K562 (cell line): ENCODE measurements around the gene SNRPA. TPM values are rescaled to one million over a fixed set of nuclear protein-coding genes. Genes with fewer than 3 reads are reported as not detected.

Experiments
- GATA2 ChIP-seq: sonication (generic); formaldehyde crosslinking; IDR thresholded peaks from 2 replicates; pipeline ENCODE4 v1.4.0; 2020; ENCODE audit warnings: mild to moderate bottlenecking, missing genetic modification reagents
- HDAC2 ChIP-seq: fragments of 450-650 bp; IDR thresholded peaks from 2 replicates; pipeline ENCODE4 v1.6.1; 2016; ENCODE audit warnings: mild to moderate bottlenecking
- NEUROD1 ChIP-seq: fragments of 150-350 bp; IDR thresholded peaks from 2 replicates; pipeline ENCODE4 v1.6.1; 2014; ENCODE audit warnings: borderline replicate concordance, low read length, low read depth; ENCODE audit not compliant: partially characterized antibody
- ZC3H8 ChIP-seq: fragments of 450-650 bp; IDR thresholded peaks from 2 replicates; pipeline ENCODE4 v1.6.1; 2017
- ZNF695 ChIP-seq: fragments of 450-650 bp; formaldehyde crosslinking; IDR thresholded peaks from 2 replicates; pipeline ENCODE4 v1.4.0; 2020; ENCODE audit warnings: mild to moderate bottlenecking, moderate library complexity
- polyA plus RNA-seq, 8 experiments: library from polyadenylated mRNA; depleted of rRNA in 4 of 8; stranded (reverse) in 5 of 8; unstranded in 3 of 8; fragments of >200 nt; fragmentation: Nextera tagmentation in 2 of 8; fragmentation: Illumina TruSeq in 1 of 8; extraction: Ambion mirVana in 2 of 8; extraction: Trizol in 1 of 8; gene quantifications; 2 replicates each; pipeline versions ENCODE4 v1.2.1 to v1.2.3, GENCODE V29; 2011 to 2014; ENCODE audit warnings: inconsistent platforms in 1 of 8, missing spikeins in 1 of 8
- total RNA-seq, 7 experiments: library from RNA; depleted of rRNA in 6 of 7; stranded (reverse); fragments of >200 nt in 6 of 7; fragmentation: Illumina TruSeq in 2 of 7; extraction: Trizol in 2 of 7; gene quantifications; 2 replicates each; pipeline versions ENCODE4 v1.2.1 to v1.2.3, GENCODE V29; 2011 to 2021; ENCODE audit warnings: low replicate concordance in 1 of 7
- TF ChIP-seq, protein P1 (sequence below), 3 experiments: fragments of 200-800 bp in 1 of 3; fragments of 250-450 bp in 1 of 3; fragments of 450-650 bp in 1 of 3; sonication (Bioruptor Pico) in 1 of 3; sonication (Bioruptor generic) in 1 of 3; formaldehyde crosslinking in 1 of 3; IDR thresholded peaks; 2 replicates each; pipeline versions ENCODE4 v1.6.1 to v1.8.0; 2016 to 2022; ENCODE audit warnings: mild to moderate bottlenecking in 2 of 3, missing genetic modification characterization in 2 of 3, missing compliant biosample characterization in 1 of 3, moderate library complexity in 1 of 3
- TF ChIP-seq, protein P2 (sequence below): sonication (generic); formaldehyde crosslinking; IDR thresholded peaks from 2 replicates; pipeline ENCODE4 v1.8.1; 2022; ENCODE audit warnings: missing genetic modification reagents
- TF ChIP-seq, protein P3 (sequence below), 2 experiments: IDR thresholded peaks; 2 replicates each; pipeline ENCODE4 v1.6.1; 2011; ENCODE audit warnings: borderline replicate concordance in 1 of 2, control low read depth in 1 of 2, low read depth in 1 of 2, low read length in 1 of 2, mild to moderate bottlenecking in 1 of 2, mixed read lengths in 1 of 2, moderate library complexity in 1 of 2; ENCODE audit not compliant: insufficient read depth in 1 of 2, insufficient read length in 1 of 2, poor library complexity in 1 of 2, severe bottlenecking in 1 of 2; ENCODE audit errors: extremely low read depth in 1 of 2

The SNRPA gene
- total and polyA plus RNA-seq, 9 of the 15 experiments (the other 6 are each of a cell fraction or from before 2014, with no cell fraction given): 16.3 to 311 (median 193) TPM

DNA sequence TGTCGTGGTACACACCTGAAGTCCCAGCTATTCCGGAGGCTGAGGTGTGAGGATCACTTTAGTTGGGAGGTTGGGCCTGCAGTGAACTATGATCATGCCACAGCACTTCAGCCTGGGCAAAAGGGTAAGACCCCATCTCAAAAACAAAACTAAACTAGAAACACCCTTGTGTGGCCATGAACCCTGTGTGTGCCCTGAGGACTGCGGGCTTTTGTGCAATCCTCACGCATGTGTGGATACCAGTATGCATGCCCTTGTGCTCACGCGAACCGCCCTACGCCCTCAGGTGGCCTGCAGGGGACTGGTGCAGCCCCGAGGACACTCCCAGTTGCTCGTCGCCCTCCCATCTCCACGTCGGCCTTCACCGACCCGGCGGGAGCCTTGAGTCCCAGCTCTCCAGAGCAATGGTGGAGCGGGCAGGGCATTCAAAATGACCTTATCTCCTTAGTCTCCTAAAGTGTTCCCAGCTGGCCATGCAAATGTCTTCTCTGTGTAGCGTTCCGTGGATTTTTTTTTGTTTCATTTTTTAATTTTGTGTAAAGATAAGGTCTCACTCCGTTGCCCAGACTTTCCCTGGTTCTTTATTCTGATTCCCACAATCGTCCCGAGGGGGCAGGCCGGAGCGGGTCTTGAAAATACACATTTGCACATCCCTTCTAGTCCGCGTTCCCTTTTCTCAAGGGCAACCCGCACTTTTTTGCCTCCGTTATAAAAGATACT lies 47.1 kb downstream of the SNRPA start (continued):
- TF ChIP-seq, protein P1, sequence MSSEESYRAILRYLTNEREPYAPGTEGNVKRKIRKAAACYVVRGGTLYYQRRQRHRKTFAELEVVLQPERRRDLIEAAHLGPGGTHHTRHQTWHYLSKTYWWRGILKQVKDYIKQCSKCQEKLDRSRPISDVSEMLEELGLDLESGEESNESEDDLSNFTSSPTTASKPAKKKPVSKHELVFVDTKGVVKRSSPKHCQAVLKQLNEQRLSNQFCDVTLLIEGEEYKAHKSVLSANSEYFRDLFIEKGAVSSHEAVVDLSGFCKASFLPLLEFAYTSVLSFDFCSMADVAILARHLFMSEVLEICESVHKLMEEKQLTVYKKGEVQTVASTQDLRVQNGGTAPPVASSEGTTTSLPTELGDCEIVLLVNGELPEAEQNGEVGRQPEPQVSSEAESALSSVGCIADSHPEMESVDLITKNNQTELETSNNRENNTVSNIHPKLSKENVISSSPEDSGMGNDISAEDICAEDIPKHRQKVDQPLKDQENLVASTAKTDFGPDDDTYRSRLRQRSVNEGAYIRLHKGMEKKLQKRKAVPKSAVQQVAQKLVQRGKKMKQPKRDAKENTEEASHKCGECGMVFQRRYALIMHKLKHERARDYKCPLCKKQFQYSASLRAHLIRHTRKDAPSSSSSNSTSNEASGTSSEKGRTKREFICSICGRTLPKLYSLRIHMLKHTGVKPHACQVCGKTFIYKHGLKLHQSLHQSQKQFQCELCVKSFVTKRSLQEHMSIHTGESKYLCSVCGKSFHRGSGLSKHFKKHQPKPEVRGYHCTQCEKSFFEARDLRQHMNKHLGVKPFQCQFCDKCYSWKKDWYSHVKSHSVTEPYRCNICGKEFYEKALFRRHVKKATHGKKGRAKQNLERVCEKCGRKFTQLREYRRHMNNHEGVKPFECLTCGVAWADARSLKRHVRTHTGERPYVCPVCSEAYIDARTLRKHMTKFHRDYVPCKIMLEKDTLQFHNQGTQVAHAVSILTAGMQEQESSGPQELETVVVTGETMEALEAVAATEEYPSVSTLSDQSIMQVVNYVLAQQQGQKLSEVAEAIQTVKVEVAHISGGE (CRISPR knock-in tag; IDR thresholded peaks at IDR 0.05): peak in 1 of 3 experiments; percentile 61; a peak in 1 of 6 replicates
- TF ChIP-seq, protein P2, sequence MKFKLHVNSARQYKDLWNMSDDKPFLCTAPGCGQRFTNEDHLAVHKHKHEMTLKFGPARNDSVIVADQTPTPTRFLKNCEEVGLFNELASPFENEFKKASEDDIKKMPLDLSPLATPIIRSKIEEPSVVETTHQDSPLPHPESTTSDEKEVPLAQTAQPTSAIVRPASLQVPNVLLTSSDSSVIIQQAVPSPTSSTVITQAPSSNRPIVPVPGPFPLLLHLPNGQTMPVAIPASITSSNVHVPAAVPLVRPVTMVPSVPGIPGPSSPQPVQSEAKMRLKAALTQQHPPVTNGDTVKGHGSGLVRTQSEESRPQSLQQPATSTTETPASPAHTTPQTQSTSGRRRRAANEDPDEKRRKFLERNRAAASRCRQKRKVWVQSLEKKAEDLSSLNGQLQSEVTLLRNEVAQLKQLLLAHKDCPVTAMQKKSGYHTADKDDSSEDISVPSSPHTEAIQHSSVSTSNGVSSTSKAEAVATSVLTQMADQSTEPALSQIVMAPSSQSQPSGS (CRISPR knock-in tag): no peak
- TF ChIP-seq ZNF695 (CRISPR knock-in tag): no peak
- TF ChIP-seq, protein P3, sequence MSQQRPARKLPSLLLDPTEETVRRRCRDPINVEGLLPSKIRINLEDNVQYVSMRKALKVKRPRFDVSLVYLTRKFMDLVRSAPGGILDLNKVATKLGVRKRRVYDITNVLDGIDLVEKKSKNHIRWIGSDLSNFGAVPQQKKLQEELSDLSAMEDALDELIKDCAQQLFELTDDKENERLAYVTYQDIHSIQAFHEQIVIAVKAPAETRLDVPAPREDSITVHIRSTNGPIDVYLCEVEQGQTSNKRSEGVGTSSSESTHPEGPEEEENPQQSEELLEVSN (IDR thresholded peaks at IDR 0.05; ENCODE audit: borderline replicate concordance in 1 of 2, extremely low read depth in 1 of 2, insufficient read depth in 1 of 2, insufficient read length in 1 of 2, low read depth in 1 of 2, low read length in 1 of 2, poor library complexity in 1 of 2, severe bottlenecking in 1 of 2): peak; percentile 64 to 72
- peak; percentile 78 for TF ChIP-seq HDAC2
- TF ChIP-seq GATA2: 0 out of 2 replicates have a peak, but pooled peaks have one; percentile 30
- TF ChIP-seq ZC3H8: peak; percentile 83; the same call in 1 of the 2 replicates
- TF ChIP-seq NEUROD1: no peak
